Right hindlimb (tissue), 1 donor: Measurements from ENCODE around the gene PTPN21.

Experiments
- DNase-seq: peaks from one replicate; pipeline ENCODE4 v3.0.0-alpha.2; 2018

Gene PTPN21

GRCh38 chr14:88454886-88455285, 99.9 kb downstream of the PTPN21 start:
- no peak for DNase-seq

GRCh38 chr14:88452231-88452630, 102.6 kb downstream of the PTPN21 start:
- DNase-seq = no peak

DNA sequence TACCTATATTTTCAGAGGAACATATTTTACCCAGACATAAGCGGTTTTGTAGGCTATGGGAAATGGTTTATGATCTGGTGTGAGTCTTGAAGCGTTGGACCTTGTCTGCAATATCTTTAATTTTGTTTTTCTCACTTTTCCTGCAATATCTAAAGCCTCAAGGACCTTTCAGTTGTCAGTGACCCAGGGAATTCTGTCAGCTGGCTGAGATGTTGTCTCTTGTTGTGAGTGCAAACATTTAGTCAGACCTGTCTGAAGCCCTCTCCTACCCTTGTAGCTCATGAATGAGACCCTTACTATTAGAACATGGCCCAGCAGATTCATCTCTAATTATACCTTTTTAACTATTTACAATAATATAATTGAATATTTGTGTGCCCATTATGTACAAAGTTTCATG, 115.7 kb downstream of the PTPN21 start:
- no peak for DNase-seq

DNA sequence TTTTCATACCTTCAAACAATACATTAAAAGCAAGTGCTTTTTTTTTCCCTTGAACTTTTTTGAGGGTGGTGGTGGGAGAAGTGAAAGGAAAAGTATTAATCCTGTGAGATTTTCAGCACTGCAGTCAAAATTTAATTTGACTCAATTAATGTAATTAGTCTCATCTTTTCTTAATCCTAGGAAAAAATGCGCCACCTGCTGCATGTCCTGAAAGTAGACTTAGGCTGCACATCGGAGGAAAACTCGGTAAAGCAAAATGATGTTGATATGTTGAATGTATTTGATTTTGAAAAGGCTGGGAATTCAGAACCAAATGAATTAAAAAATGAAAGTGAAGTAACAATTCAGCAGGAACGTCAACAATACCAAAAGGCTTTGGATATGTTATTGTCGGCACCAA, 117.1 kb downstream of the PTPN21 start:
- no peak for DNase-seq

- no peak for DNase-seq
Measured at GRCh38 chr14:88430976-88431375, 123.8 kb downstream of the PTPN21 start.

GRCh38 chr14:88426271-88426670, 128.5 kb downstream of the PTPN21 start:
- DNase-seq = no peak

- DNase-seq = no peak
Measured at GRCh38 chr14:88424573-88424972, 130.2 kb downstream of the PTPN21 start.

DNA sequence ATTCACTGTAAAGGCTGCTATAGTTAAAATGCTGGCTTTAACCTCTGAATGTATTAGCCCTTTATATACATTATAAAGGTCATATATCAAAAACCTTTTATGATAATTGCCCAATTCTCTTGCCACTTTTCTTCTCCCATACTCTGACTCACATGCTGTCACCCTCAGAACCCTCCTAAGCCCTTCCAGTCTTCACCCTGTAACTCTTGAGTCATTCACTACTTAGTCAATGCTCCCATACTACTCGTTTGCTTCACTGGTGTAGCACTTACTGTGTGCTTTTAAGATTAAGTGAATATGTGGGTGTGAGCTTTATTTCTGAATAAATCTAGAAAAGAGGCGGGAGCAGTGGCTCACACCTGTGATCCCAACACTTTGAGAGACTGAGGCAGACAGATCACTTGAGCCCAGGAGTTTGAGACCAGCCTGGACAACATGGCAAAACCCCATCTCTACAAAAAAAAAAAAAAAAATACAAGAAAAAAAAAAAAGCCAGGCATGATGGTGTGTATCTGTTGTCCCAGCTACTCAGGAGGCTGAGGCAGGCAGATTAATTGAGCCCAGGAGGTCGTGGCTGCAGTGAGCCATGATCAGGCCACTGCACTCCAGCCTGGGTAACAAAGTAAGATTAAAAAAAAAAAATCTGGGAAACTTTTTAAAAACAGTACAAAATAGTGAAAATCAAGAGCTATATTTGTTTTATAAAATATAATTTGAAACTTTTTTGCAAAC, 131.7 kb downstream of the PTPN21 start:
- DNase-seq = no peak

- no peak for DNase-seq
Measured at GRCh38 chr14:88422047-88422446, 132.8 kb downstream of the PTPN21 start.

DNA sequence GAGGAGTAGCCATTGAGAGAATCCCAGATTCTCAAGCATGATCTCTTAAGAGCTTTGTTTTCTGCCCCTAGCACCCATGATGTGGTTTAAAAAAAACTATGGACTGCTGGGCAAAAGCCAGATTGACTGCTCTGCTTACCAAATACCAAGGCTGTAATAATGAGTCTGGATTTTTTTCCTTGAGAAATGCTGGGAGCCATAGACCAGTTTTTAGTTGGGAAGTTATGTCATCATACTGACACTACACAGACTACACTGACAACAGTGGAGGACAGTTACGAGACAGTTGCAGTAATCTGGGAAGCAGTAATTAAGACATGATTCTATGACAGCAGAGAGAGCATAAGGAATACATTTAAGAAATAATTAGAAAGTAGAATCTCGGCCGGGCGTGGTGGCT, 133.5 kb downstream of the PTPN21 start:
- DNase-seq = no peak

DNA sequence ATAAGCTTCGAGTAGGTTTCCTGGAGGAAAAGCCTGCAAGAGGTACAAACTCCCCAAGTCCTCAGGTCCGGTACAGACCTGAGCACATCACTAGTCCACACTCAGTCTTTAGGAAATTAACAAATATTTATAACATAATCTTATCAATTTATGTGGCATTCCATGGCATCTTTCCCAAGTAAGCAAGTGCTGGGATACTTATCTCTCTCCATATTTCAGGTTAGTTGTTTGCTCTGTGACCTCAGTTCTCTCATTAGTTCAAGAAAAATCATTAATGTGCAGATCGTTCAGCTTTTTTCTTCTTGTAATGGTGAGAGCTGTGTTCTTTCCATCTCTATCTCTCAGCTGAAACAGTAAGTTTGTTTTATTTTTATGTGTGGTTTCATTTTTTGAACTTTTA, 134.6 kb downstream of the PTPN21 start:
- DNase-seq = no peak

DNA sequence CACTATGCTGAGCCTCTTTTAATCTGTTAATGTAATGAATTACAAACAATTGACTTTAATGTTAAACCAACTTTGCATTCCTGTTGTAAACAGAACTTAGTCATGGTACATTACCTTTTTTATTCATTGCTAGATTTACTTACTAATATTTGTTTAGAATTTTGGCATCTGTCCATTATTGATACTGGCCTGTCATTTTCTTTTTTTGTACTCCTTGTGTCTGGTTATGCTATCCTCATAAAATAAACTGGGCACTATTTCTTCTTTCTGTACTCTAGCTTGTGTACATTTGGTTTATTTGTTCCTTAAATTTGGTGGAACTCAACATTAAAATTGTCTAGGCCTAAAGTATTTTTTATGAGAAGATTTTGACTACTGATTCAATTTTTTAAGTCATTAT, 137.2 kb downstream of the PTPN21 start:
- DNase-seq = no peak
